ENCODE data around the gene VPS54. TPM values are rescaled to one million over a fixed set of nuclear protein-coding genes. Genes with fewer than 3 reads are reported as not detected.

VPS54 gene
- total RNA-seq, 2 experiments from 2014 or later: 9.5 to 10.8 TPM

DNA sequence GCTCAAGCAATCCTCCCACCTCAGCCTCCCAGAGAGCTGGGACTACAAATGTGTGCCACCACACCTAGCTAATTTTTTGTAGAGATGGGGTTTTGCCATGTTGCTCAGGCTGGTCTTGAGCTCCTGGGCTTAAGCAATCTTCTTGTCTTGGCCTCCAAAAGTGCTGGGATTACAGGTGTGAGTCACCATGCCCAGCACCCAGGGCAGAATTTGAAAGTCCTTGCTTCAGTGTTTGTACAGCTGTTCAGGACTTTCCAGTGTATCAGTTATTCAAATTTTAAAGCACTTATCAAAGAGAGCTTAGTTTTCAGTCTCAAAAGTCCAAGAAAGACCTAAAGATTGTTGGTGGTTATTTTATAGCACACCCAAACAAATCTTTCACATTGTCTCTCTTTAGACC is 43.6 kb upstream of the VPS54 start:
- Histone ChIP-seq H3K36me3 (ENCODE audit: insufficient read depth, low read length) (no peaks in the 10 kb centered on the region), H3K27ac (ENCODE audit: low read depth in 1 of 2, low read length in 2 of 2) (no peak overlapping the region), H3K4me1 (ENCODE audit: insufficient read depth, low read length) (peaks cover 19% of the 10 kb centered on the region), H3K9me3 (ENCODE audit: control insufficient read depth in 1 of 2, insufficient read depth in 1 of 2, low read length in 2 of 2) (no peaks in the 10 kb centered on the region), H3K27me3 (ENCODE audit: control insufficient read depth in 1 of 2, insufficient read depth in 2 of 2, low read length in 2 of 2) (no peaks in the 10 kb centered on the region), H3K4me3 (ENCODE audit: low read length) (no peak overlapping the region)
- DNase-seq (no peak), ATAC-seq (ENCODE audit: poor library complexity) (no peak)
- Mint-ChIP-seq H3K4me1 (ENCODE audit: low read depth) (peaks cover 28% of the 10 kb centered on the region), H3K4me3 (no peak overlapping the region), H3K36me3 (ENCODE audit: low read depth) (no peaks in the 10 kb centered on the region), H3K27ac (peak overlapping the region; percentile 90), H3K9me3 (peaks cover 2% of the 10 kb centered on the region), H3K27me3 (no peaks in the 10 kb centered on the region)
- ChIA-PET POLR2A (interaction anchor here (1.3 to 1.6 kb wide), 2 partner anchors 70 to 165 kb away, joined by 4 read pairs; no protein-coding TSS in a partner anchor), CTCF (interaction anchor here (0.6 to 2.5 kb wide), 2 partner anchors 13 to 157 kb away, joined by 3 to 8 read pairs; no protein-coding TSS in a partner anchor)
- intact Hi-C loops (cut with DNase I, micrococcal nuclease): no loop called here
- TF ChIP-seq, protein P1, sequence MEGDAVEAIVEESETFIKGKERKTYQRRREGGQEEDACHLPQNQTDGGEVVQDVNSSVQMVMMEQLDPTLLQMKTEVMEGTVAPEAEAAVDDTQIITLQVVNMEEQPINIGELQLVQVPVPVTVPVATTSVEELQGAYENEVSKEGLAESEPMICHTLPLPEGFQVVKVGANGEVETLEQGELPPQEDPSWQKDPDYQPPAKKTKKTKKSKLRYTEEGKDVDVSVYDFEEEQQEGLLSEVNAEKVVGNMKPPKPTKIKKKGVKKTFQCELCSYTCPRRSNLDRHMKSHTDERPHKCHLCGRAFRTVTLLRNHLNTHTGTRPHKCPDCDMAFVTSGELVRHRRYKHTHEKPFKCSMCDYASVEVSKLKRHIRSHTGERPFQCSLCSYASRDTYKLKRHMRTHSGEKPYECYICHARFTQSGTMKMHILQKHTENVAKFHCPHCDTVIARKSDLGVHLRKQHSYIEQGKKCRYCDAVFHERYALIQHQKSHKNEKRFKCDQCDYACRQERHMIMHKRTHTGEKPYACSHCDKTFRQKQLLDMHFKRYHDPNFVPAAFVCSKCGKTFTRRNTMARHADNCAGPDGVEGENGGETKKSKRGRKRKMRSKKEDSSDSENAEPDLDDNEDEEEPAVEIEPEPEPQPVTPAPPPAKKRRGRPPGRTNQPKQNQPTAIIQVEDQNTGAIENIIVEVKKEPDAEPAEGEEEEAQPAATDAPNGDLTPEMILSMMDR (IDR thresholded peaks at IDR 0.05): no peak

DNA sequence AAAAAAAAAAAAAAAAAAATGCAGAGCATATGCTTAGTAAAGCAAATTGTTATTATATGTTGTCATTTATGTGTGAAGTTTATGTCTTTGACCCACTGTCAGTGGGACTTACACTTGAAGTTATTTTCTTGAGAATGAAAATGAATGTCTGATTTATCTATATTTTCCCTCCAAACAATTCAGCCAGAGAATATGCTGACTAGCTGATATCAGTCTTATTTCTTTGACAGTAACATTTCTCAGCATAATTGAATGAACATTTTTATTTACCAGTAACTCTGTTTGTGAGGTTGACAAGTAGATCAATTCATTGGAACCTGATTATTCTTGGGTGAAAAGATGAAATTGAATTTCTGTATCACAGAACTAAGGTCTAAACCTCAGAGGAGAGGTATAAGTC is 40.0 kb upstream of the VPS54 start:
- H3K27ac ChIP-seq (ENCODE audit: low read depth in 1 of 2, low read length in 2 of 2): no peak overlapping the region
- no peaks in the 10 kb centered on the region for H3K36me3 ChIP-seq (ENCODE audit: insufficient read depth, low read length)
- no peak overlapping the region for H3K4me3 ChIP-seq (ENCODE audit: low read length)
- H3K9me3 Mint-ChIP-seq: no peaks in the 10 kb centered on the region
- intact Hi-C loops (cut with DNase I, micrococcal nuclease): no loop called here
- no peaks in the 10 kb centered on the region for H3K36me3 Mint-ChIP-seq (ENCODE audit: low read depth)
- TF ChIP-seq, protein P1 (IDR thresholded peaks at IDR 0.05): no peak
- H3K9me3 ChIP-seq (ENCODE audit: control insufficient read depth in 1 of 2, insufficient read depth in 1 of 2, low read length in 2 of 2): no peaks in the 10 kb centered on the region
- no peaks in the 10 kb centered on the region for H3K27me3 ChIP-seq (ENCODE audit: control insufficient read depth in 1 of 2, insufficient read depth in 2 of 2, low read length in 2 of 2)
- POLR2A ChIA-PET: no interaction called here
- H3K4me3 Mint-ChIP-seq: no peak overlapping the region
- no peak for ATAC-seq (ENCODE audit: poor library complexity)
- H3K4me1 ChIP-seq (ENCODE audit: insufficient read depth, low read length): peaks cover 7% of the 10 kb centered on the region
- no peak for DNase-seq
- H3K27me3 Mint-ChIP-seq: no peaks in the 10 kb centered on the region
- no peak overlapping the region for H3K27ac Mint-ChIP-seq
- CTCF ChIA-PET: interaction anchor here (0.7 kb wide), 1 partner anchor 59 kb away, joined by 3 read pairs; no protein-coding TSS in a partner anchor
- peaks cover 26% of the 10 kb centered on the region for H3K4me1 Mint-ChIP-seq (ENCODE audit: low read depth)

DNA sequence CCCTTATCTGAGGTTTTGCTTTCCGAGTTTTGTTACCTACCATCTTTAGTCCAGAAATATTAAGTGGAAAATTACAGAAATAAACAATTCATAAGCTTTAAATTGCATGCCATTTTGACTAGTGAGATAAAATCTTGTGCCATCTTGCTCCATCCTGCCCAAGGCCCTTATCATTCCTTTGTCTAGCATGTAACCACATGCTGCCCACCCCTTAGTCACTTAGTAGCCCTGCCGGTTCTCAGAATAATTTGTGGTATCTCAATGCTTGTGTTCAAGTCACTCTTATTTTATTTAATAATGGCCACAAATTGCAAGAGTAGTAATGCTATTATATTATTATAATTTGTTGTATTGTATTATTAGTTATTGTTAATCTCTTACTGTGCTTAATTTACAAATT is 36.8 kb upstream of the VPS54 start:
- DNase-seq: no peak
- H3K27ac Mint-ChIP-seq: no peak overlapping the region
- Histone ChIP-seq H3K27me3 (ENCODE audit: control insufficient read depth in 1 of 2, insufficient read depth in 2 of 2, low read length in 2 of 2) (no peaks in the 10 kb centered on the region), H3K27ac (ENCODE audit: low read depth in 1 of 2, low read length in 2 of 2) (no peak overlapping the region), H3K4me3 (ENCODE audit: low read length) (no peak overlapping the region), H3K9me3 (ENCODE audit: control insufficient read depth in 1 of 2, insufficient read depth in 1 of 2, low read length in 2 of 2) (no peaks in the 10 kb centered on the region), H3K4me1 (ENCODE audit: insufficient read depth, low read length) (peaks cover 9% of the 10 kb centered on the region), H3K36me3 (ENCODE audit: insufficient read depth, low read length) (no peaks in the 10 kb centered on the region)
- CTCF ChIA-PET: interaction anchor here (1.6 kb wide), 1 partner anchor 272 kb away, joined by 5 read pairs; no protein-coding TSS in a partner anchor
- POLR2A ChIA-PET: no interaction called here
- no peaks in the 10 kb centered on the region for H3K9me3 Mint-ChIP-seq
- H3K4me1 Mint-ChIP-seq (ENCODE audit: low read depth): peaks cover 40% of the 10 kb centered on the region
- H3K36me3 Mint-ChIP-seq (ENCODE audit: low read depth): no peaks in the 10 kb centered on the region
- no peaks in the 10 kb centered on the region for H3K27me3 Mint-ChIP-seq
- no peak overlapping the region for H3K4me3 Mint-ChIP-seq
- TF ChIP-seq, protein P1 (IDR thresholded peaks at IDR 0.05): no peak
- no peak for ATAC-seq (ENCODE audit: poor library complexity)
- intact Hi-C loops (cut with DNase I, micrococcal nuclease): no loop called here

Measured in CD4-positive, alpha-beta T cell (primary cell).